HEK293 (cell line): ENCODE data around the gene ASPDH.

ENCODE experiments used
- GFI1B ChIP-seq: fragments of 450-650 bp; formaldehyde crosslinking; IDR thresholded peaks from 2 replicates; pipeline ENCODE4 v1.5.1; 2016; ENCODE audit warnings: missing biosample characterization, missing genetic modification characterization
- GLI2 ChIP-seq: fragments of 450-650 bp; formaldehyde crosslinking; IDR thresholded peaks from 2 replicates; pipeline ENCODE4; 2017; ENCODE audit warnings: missing biosample characterization, missing genetic modification characterization, low read depth, borderline replicate concordance
- TRIM28 ChIP-seq: IDR thresholded peaks from 2 replicates; pipeline ENCODE4 v1.6.1; 2011; ENCODE audit warnings: low read length, control low read depth, borderline replicate concordance
- ZBTB20 ChIP-seq: fragments of 450-650 bp; formaldehyde crosslinking; IDR thresholded peaks from 2 replicates; pipeline ENCODE4 v1.5.1; 2016; ENCODE audit warnings: missing biosample characterization, missing genetic modification characterization
- ZBTB8A ChIP-seq: fragments of 450-650 bp; formaldehyde crosslinking; IDR thresholded peaks from 2 replicates; pipeline ENCODE4 v1.5.1; 2016; ENCODE audit warnings: missing biosample characterization, missing genetic modification characterization
- ZEB2 ChIP-seq: fragments of 450-650 bp; formaldehyde crosslinking; IDR thresholded peaks from 2 replicates; pipeline ENCODE4 v1.5.1; 2016; ENCODE audit warnings: missing biosample characterization, missing genetic modification characterization
- ZFP37 ChIP-seq: fragments of 450-650 bp; formaldehyde crosslinking; IDR thresholded peaks from 2 replicates; pipeline ENCODE4 v1.5.1; 2016; ENCODE audit warnings: missing biosample characterization, missing genetic modification characterization
- ZNF214 ChIP-seq: fragments of 450-650 bp; formaldehyde crosslinking; IDR thresholded peaks from 2 replicates; pipeline ENCODE4 v1.5.1; 2017; ENCODE audit warnings: missing biosample characterization, mild to moderate bottlenecking, missing genetic modification characterization, borderline replicate concordance
- ZNF324 ChIP-seq: fragments of 450-650 bp; formaldehyde crosslinking; IDR thresholded peaks from 2 replicates; pipeline ENCODE4 v1.5.1; 2016; ENCODE audit warnings: missing biosample characterization, missing genetic modification characterization
- ZNF391 ChIP-seq: fragments of 450-650 bp; formaldehyde crosslinking; IDR thresholded peaks from 2 replicates; pipeline ENCODE4 v1.5.1; 2016; ENCODE audit warnings: low read depth, missing biosample characterization, missing genetic modification characterization, borderline replicate concordance
- ZNF473 ChIP-seq: fragments of 450-650 bp; formaldehyde crosslinking; IDR thresholded peaks from 2 replicates; pipeline ENCODE4 v1.5.1; 2017; ENCODE audit warnings: missing biosample characterization, missing genetic modification characterization
- ZNF510 ChIP-seq: fragments of 450-650 bp; formaldehyde crosslinking; IDR thresholded peaks from 2 replicates; pipeline ENCODE4 v1.5.1; 2018; ENCODE audit warnings: mild to moderate bottlenecking, missing genetic modification characterization, missing biosample characterization; ENCODE audit not compliant: insufficient replicate concordance
- ZNF529 ChIP-seq: fragments of 450-650 bp; formaldehyde crosslinking; IDR thresholded peaks from 2 replicates; pipeline ENCODE4 v1.5.1; 2017; ENCODE audit warnings: missing genetic modification characterization, missing biosample characterization; ENCODE audit not compliant: insufficient replicate concordance
- ZNF830 ChIP-seq: fragments of 450-650 bp; IDR thresholded peaks from 2 replicates; pipeline ENCODE4 v1.5.0; 2018; ENCODE audit warnings: missing biosample characterization, missing genetic modification characterization, low read depth, mild to moderate bottlenecking, moderate library complexity
- ZNF837 ChIP-seq: fragments of 450-650 bp; formaldehyde crosslinking; IDR thresholded peaks from 2 replicates; pipeline ENCODE4 v1.5.1; 2016; ENCODE audit warnings: missing biosample characterization, missing genetic modification characterization
- ZSCAN16 ChIP-seq: fragments of 450-650 bp; formaldehyde crosslinking; IDR thresholded peaks from 2 replicates; pipeline ENCODE4 v1.5.1; 2016; ENCODE audit warnings: missing biosample characterization, missing genetic modification characterization
- TF ChIP-seq, protein P1 (sequence below): fragments of 450-650 bp; formaldehyde crosslinking; IDR thresholded peaks from 2 replicates; pipeline ENCODE4 v1.5.0; 2017; ENCODE audit warnings: missing biosample characterization, missing genetic modification characterization, borderline replicate concordance
- TF ChIP-seq, protein P2 (sequence below): fragments of 450-650 bp; formaldehyde crosslinking; conservative IDR thresholded peaks from 2 replicates; pipeline ENCODE4 v1.5.1; 2016; ENCODE audit warnings: low read depth, missing biosample characterization, missing genetic modification characterization
- TF ChIP-seq, protein P3 (sequence below): fragments of 450-650 bp; formaldehyde crosslinking; IDR thresholded peaks from 2 replicates; pipeline ENCODE4 v1.5.1; 2016; ENCODE audit warnings: missing biosample characterization, missing genetic modification characterization
- TF ChIP-seq, protein P4 (sequence below): fragments of 450-650 bp; formaldehyde crosslinking; IDR thresholded peaks from 2 replicates; pipeline ENCODE4 v1.5.1; 2016; ENCODE audit warnings: missing biosample characterization, missing genetic modification characterization
- TF ChIP-seq, protein P5 (sequence below): fragments of 450-650 bp; formaldehyde crosslinking; IDR thresholded peaks from 2 replicates; pipeline ENCODE4 v1.5.1; 2016; ENCODE audit warnings: missing biosample characterization, missing genetic modification characterization
- TF ChIP-seq, protein P6 (sequence below): fragments of 450-650 bp; formaldehyde crosslinking; IDR thresholded peaks from 2 replicates; pipeline ENCODE4 v1.5.1; 2016; ENCODE audit warnings: missing biosample characterization, missing genetic modification characterization
- TF ChIP-seq, protein P7 (sequence below): fragments of 450-650 bp; formaldehyde crosslinking; IDR thresholded peaks from 2 replicates; pipeline ENCODE4 v1.5.1; 2016; ENCODE audit warnings: missing biosample characterization, missing genetic modification characterization, low read depth

Gene ASPDH

DNA sequence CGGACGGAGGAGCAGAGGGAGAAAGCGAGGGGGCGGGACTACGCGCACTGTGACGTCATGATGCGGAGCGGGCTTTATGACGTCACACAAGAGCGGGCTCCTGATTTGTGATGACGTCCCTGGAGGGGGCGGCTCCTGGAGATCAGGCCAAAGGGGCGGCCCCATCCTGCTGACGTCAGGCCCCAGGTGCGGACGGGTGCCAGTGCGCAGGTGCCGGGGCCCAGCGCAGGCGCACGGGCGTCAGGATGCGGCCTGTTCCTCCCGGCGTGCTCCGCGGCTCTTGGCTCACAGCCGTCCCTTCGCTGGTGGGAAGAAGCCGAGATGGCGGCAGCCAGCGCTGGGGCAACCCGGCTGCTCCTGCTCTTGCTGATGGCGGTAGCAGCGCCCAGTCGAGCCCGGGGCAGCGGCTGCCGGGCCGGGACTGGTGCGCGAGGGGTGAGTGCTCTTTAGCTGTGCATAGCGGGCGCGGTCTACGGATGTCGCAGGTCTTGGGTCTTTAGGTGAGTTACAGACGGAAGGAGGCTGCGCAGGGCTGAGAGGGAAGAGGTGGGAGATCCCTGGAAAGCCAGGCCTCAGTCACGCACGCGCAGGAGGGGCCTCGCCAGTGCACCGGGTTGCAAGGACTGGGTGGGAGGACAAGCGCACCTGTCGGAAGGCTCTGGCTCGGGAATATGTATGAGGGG, 37.3 kb downstream of the ASPDH start, which contains the start of the genes EMC10 and GARIN5A (continued):
- TF ChIP-seq, protein P1, sequence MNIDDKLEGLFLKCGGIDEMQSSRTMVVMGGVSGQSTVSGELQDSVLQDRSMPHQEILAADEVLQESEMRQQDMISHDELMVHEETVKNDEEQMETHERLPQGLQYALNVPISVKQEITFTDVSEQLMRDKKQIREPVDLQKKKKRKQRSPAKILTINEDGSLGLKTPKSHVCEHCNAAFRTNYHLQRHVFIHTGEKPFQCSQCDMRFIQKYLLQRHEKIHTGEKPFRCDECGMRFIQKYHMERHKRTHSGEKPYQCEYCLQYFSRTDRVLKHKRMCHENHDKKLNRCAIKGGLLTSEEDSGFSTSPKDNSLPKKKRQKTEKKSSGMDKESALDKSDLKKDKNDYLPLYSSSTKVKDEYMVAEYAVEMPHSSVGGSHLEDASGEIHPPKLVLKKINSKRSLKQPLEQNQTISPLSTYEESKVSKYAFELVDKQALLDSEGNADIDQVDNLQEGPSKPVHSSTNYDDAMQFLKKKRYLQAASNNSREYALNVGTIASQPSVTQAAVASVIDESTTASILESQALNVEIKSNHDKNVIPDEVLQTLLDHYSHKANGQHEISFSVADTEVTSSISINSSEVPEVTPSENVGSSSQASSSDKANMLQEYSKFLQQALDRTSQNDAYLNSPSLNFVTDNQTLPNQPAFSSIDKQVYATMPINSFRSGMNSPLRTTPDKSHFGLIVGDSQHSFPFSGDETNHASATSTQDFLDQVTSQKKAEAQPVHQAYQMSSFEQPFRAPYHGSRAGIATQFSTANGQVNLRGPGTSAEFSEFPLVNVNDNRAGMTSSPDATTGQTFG = no peak
- TF ChIP-seq, protein P2, sequence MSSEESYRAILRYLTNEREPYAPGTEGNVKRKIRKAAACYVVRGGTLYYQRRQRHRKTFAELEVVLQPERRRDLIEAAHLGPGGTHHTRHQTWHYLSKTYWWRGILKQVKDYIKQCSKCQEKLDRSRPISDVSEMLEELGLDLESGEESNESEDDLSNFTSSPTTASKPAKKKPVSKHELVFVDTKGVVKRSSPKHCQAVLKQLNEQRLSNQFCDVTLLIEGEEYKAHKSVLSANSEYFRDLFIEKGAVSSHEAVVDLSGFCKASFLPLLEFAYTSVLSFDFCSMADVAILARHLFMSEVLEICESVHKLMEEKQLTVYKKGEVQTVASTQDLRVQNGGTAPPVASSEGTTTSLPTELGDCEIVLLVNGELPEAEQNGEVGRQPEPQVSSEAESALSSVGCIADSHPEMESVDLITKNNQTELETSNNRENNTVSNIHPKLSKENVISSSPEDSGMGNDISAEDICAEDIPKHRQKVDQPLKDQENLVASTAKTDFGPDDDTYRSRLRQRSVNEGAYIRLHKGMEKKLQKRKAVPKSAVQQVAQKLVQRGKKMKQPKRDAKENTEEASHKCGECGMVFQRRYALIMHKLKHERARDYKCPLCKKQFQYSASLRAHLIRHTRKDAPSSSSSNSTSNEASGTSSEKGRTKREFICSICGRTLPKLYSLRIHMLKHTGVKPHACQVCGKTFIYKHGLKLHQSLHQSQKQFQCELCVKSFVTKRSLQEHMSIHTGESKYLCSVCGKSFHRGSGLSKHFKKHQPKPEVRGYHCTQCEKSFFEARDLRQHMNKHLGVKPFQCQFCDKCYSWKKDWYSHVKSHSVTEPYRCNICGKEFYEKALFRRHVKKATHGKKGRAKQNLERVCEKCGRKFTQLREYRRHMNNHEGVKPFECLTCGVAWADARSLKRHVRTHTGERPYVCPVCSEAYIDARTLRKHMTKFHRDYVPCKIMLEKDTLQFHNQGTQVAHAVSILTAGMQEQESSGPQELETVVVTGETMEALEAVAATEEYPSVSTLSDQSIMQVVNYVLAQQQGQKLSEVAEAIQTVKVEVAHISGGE = 0 out of 2 replicates have a peak, but pooled peaks have one; percentile 36
- no peak for TF ChIP-seq ZNF510 (tag by site-specific recombination)
- no peak for TF ChIP-seq ZNF837 (tag by site-specific recombination)
- peak; percentile 61 for TF ChIP-seq ZBTB20 (tag by site-specific recombination)
- TF ChIP-seq ZNF214 (tag by site-specific recombination) = no peak
- peak; percentile 59; the same call in 1 of the 2 replicates for TF ChIP-seq ZNF391 (tag by site-specific recombination)
- TF ChIP-seq ZNF529 (tag by site-specific recombination) = no peak
- TF ChIP-seq, protein P3, sequence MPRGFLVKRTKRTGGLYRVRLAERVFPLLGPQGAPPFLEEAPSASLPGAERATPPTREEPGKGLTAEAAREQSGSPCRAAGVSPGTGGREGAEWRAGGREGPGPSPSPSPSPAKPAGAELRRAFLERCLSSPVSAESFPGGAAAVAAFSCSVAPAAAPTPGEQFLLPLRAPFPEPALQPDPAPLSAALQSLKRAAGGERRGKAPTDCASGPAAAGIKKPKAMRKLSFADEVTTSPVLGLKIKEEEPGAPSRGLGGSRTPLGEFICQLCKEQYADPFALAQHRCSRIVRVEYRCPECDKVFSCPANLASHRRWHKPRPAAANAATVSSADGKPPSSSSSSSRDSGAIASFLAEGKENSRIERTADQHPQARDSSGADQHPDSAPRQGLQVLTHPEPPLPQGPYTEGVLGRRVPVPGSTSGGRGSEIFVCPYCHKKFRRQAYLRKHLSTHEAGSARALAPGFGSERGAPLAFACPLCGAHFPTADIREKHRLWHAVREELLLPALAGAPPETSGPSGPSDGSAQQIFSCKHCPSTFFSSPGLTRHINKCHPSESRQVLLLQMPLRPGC (tag by site-specific recombination) = no peak
- no peak for TF ChIP-seq TRIM28
- TF ChIP-seq ZNF830 (tag by site-specific recombination) = no peak
- TF ChIP-seq ZEB2 (tag by site-specific recombination) = peak; percentile 54
- TF ChIP-seq, protein P4, sequence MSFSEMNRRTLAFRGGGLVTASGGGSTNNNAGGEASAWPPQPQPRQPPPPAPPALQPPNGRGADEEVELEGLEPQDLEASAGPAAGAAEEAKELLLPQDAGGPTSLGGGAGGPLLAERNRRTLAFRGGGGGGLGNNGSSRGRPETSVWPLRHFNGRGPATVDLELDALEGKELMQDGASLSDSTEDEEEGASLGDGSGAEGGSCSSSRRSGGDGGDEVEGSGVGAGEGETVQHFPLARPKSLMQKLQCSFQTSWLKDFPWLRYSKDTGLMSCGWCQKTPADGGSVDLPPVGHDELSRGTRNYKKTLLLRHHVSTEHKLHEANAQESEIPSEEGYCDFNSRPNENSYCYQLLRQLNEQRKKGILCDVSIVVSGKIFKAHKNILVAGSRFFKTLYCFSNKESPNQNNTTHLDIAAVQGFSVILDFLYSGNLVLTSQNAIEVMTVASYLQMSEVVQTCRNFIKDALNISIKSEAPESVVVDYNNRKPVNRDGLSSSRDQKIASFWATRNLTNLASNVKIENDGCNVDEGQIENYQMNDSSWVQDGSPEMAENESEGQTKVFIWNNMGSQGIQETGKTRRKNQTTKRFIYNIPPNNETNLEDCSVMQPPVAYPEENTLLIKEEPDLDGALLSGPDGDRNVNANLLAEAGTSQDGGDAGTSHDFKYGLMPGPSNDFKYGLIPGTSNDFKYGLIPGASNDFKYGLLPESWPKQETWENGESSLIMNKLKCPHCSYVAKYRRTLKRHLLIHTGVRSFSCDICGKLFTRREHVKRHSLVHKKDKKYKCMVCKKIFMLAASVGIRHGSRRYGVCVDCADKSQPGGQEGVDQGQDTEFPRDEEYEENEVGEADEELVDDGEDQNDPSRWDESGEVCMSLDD (tag by site-specific recombination) = 0 out of 2 replicates have a peak, but pooled peaks have one; percentile 49
- TF ChIP-seq GFI1B (tag by site-specific recombination) = peak; percentile 81
- TF ChIP-seq ZNF473 (tag by site-specific recombination) = no peak
- TF ChIP-seq ZSCAN16 = 0 out of 2 replicates have a peak, but pooled peaks have one; percentile 34
- TF ChIP-seq, protein P5, sequence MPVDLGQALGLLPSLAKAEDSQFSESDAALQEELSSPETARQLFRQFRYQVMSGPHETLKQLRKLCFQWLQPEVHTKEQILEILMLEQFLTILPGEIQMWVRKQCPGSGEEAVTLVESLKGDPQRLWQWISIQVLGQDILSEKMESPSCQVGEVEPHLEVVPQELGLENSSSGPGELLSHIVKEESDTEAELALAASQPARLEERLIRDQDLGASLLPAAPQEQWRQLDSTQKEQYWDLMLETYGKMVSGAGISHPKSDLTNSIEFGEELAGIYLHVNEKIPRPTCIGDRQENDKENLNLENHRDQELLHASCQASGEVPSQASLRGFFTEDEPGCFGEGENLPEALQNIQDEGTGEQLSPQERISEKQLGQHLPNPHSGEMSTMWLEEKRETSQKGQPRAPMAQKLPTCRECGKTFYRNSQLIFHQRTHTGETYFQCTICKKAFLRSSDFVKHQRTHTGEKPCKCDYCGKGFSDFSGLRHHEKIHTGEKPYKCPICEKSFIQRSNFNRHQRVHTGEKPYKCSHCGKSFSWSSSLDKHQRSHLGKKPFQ (tag by site-specific recombination) = peak; percentile 66; the same call in 1 of the 2 replicates
- TF ChIP-seq, protein P6, sequence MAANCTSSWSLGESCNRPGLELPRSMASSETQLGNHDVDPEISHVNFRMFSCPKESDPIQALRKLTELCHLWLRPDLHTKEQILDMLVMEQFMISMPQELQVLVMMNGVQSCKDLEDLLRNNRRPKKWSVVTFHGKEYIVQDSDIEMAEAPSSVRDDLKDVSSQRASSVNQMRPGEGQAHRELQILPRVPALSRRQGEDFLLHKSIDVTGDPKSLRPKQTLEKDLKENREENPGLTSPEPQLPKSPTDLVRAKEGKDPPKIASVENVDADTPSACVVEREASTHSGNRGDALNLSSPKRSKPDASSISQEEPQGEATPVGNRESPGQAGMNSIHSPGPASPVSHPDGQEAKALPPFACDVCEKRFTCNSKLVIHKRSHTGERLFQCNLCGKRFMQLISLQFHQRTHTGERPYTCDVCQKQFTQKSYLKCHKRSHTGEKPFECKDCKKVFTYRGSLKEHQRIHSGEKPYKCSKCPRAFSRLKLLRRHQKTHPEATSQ (tag by site-specific recombination) = 0 out of 2 replicates have a peak, but pooled peaks have one; percentile 20
- TF ChIP-seq, protein P7, sequence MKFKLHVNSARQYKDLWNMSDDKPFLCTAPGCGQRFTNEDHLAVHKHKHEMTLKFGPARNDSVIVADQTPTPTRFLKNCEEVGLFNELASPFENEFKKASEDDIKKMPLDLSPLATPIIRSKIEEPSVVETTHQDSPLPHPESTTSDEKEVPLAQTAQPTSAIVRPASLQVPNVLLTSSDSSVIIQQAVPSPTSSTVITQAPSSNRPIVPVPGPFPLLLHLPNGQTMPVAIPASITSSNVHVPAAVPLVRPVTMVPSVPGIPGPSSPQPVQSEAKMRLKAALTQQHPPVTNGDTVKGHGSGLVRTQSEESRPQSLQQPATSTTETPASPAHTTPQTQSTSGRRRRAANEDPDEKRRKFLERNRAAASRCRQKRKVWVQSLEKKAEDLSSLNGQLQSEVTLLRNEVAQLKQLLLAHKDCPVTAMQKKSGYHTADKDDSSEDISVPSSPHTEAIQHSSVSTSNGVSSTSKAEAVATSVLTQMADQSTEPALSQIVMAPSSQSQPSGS (tag by site-specific recombination) = peak; percentile 100
- no peak for TF ChIP-seq GLI2 (tag by site-specific recombination)
- TF ChIP-seq ZFP37 = peak; percentile 90
- peak; percentile 75 for TF ChIP-seq ZBTB8A (tag by site-specific recombination)
- TF ChIP-seq ZNF324 (tag by site-specific recombination) = peak; percentile 38; the same call in 1 of the 2 replicates
